Bronchial epithelial cell (primary cell): Measurements from ENCODE around the gene RIT2. TPM values are rescaled to one million over a fixed set of nuclear protein-coding genes. Genes with fewer than 3 reads are reported as not detected.

Experiments used
- DNase-seq: peaks from one replicate; pipeline ENCODE4 v3.0.0-alpha.2; 2010; ENCODE audit warnings: low read depth
- FAIRE-seq: peaks from 2 replicates; lab custom pipeline; 2011; peaks lifted over from hg19 to GRCh38; lab: Jason Lieb, UNC
- H3K27me3 ChIP-seq: 2 replicates; pipeline ENCODE4 v1.5.1; 2011; ENCODE audit warnings: low read length; ENCODE audit not compliant: control insufficient read depth, insufficient read depth
- H3K36me3 ChIP-seq: 2 replicates; pipeline ENCODE4 v1.5.1; 2011; ENCODE audit warnings: low read length; ENCODE audit not compliant: control insufficient read depth, insufficient read depth
- H3K4me3 ChIP-seq: 2 replicates; pipeline ENCODE4 v1.5.1; 2011; ENCODE audit warnings: mild to moderate bottlenecking, low read depth, low read length, control low read depth
- CTCF ChIP-seq: IDR thresholded peaks from 2 replicates; pipeline ENCODE4 v1.5.1; 2011; ENCODE audit warnings: mild to moderate bottlenecking, moderate library complexity, low read length, control low read depth, inconsistent platforms; ENCODE audit not compliant: insufficient read depth, severe bottlenecking
- total RNA-seq: library from RNA; depleted of rRNA; stranded (reverse); fragments of >200 nt; gene quantifications from 2 replicates; pipeline ENCODE4 v1.2.1, GENCODE V29; 2014

Gene RIT2
- total RNA-seq, 1 donor from 2014 or later: not detected

- TF ChIP-seq CTCF: no peak
- DNase-seq (no peak), FAIRE-seq (no peak)
- no peaks in the 10 kb centered on the region for H3K27me3 ChIP-seq
- H3K36me3 ChIP-seq: no peaks in the 10 kb centered on the region
- no peak overlapping the region for H3K4me3 ChIP-seq
These were observed 156.0 kb downstream of the RIT2 start for GRCh38 chr18:42959528-42959927.

- TF ChIP-seq CTCF: no peak
- Histone ChIP-seq H3K4me3 (no peak overlapping the region), H3K36me3 (no peaks in the 10 kb centered on the region), H3K27me3 (no peaks in the 10 kb centered on the region)
- FAIRE-seq: no peak
- DNase-seq: no peak
These were observed 157.1 kb downstream of the RIT2 start for GRCh38 chr18:42958353-42958752.

DNA sequence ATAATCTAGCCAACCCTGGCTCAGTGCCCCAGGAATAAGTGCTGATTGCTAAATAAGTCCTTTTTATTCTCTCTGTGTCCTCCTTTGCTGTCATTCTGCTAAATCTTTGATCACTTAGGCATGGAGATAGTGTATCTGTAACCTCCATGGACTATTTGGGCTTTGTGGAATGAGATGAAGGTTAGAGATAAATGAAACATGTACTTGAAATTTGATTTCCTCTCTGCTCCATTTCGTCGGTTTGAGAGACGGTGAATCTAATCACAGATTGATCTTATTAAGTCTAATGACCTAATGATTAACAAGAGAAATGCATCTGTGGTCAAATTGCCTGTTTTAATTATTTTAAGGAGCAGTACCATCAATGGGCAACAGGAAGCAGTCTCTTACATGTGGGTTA is 159.2 kb downstream of the RIT2 start:
- DNase-seq (no peak), FAIRE-seq (no peak)
- H3K36me3 ChIP-seq: no peaks in the 10 kb centered on the region
- H3K4me3 ChIP-seq: no peak overlapping the region
- no peaks in the 10 kb centered on the region for H3K27me3 ChIP-seq
- no peak for TF ChIP-seq CTCF

GRCh38 chr18:42954887-42955286 is 160.6 kb downstream of the RIT2 start:
- FAIRE-seq: no peak
- TF ChIP-seq CTCF: no peak
- DNase-seq: no peak
- no peaks in the 10 kb centered on the region for H3K27me3 ChIP-seq
- H3K4me3 ChIP-seq: no peak overlapping the region
- no peaks in the 10 kb centered on the region for H3K36me3 ChIP-seq

DNA sequence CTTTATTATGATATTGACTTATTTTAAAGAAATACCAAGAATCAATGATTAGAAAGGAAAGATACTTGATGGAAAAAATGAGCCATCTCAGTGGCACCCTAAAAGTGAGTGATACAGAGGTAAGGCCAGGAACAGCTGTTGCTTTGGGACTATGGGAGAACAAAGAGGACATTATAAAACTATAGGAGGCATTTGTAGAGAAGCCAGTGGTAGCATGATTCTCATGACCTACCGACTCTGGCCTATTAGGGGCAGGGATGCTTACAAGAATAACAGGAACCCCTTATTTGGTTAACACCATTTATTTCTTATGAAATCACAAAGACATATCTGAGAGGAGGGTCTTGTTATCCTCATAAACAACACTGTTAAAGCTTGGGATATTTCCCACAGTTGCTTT is 162.2 kb downstream of the RIT2 start:
- DNase-seq (no peak), FAIRE-seq (no peak)
- no peaks in the 10 kb centered on the region for H3K36me3 ChIP-seq
- no peak overlapping the region for H3K4me3 ChIP-seq
- TF ChIP-seq CTCF: no peak
- no peaks in the 10 kb centered on the region for H3K27me3 ChIP-seq

GRCh38 chr18:42950732-42951131 is 164.8 kb downstream of the RIT2 start:
- no peaks in the 10 kb centered on the region for H3K27me3 ChIP-seq
- H3K36me3 ChIP-seq: no peaks in the 10 kb centered on the region
- DNase-seq (no peak), FAIRE-seq (no peak)
- TF ChIP-seq CTCF: no peak
- no peak overlapping the region for H3K4me3 ChIP-seq
